HepG2 (cell line): ENCODE results near the gene NPB. TPM values are rescaled to one million over a fixed set of nuclear protein-coding genes. Genes with fewer than 3 reads are reported as not detected.

ENCODE experiments used
- ARID5B ChIP-seq: IDR thresholded peaks from 2 replicates; pipeline ENCODE4 v1.4.0; 2020; ENCODE audit warnings: mild to moderate bottlenecking, missing genetic modification reagents
- BCLAF1 ChIP-seq: fragments of 450-650 bp; IDR thresholded peaks from 2 replicates; pipeline ENCODE4 v1.6.1; 2017; ENCODE audit warnings: mild to moderate bottlenecking
- CBX2 ChIP-seq, 2 experiments: fragments of 200-600 bp in 1 of 2; sonication (generic); formaldehyde crosslinking in 1 of 2; IDR thresholded peaks; 2 replicates each; pipeline versions ENCODE4 v1.7.0 to v1.8.1; 2018 to 2022; ENCODE audit warnings: low read depth in 2 of 2, low read length in 1 of 2, mild to moderate bottlenecking in 1 of 2, missing genetic modification reagents in 1 of 2
- ESRRA ChIP-seq: sonication (generic); formaldehyde crosslinking; IDR thresholded peaks from 2 replicates; pipeline ENCODE4 v1.5.1; 2020; ENCODE audit warnings: mild to moderate bottlenecking, low read depth, missing genetic modification reagents
- HMG20B ChIP-seq: conservative IDR thresholded peaks from 2 replicates; pipeline ENCODE4 v1.6.1; 2016; ENCODE audit warnings: missing genetic modification reagents, missing compliant biosample characterization
- KDM4B ChIP-seq: sonication (generic); formaldehyde crosslinking; IDR thresholded peaks from 2 replicates; pipeline ENCODE4 v1.4.0; 2020; ENCODE audit warnings: missing genetic modification reagents
- LCORL ChIP-seq, 2 experiments: fragments of 450-650 bp in 1 of 2; sonication (generic) in 1 of 2; formaldehyde crosslinking in 1 of 2; IDR thresholded peaks; 2 replicates each; pipeline versions ENCODE4 v1.5.0 to v1.6.1; 2017 to 2020; ENCODE audit warnings: antibody characterized with exemption in 1 of 2, missing genetic modification reagents in 1 of 2
- PRMT3 ChIP-seq: sonication (generic); formaldehyde crosslinking; IDR thresholded peaks from 2 replicates; pipeline ENCODE4 v1.8.1; 2022; ENCODE audit warnings: low read depth, mild to moderate bottlenecking, moderate library complexity, missing genetic modification reagents, borderline replicate concordance
- SNAPC2 ChIP-seq: sonication (generic); formaldehyde crosslinking; IDR thresholded peaks from 2 replicates; pipeline ENCODE4 v1.8.1; 2022; ENCODE audit warnings: mild to moderate bottlenecking, missing genetic modification reagents
- ZMAT3 ChIP-seq: sonication (generic); formaldehyde crosslinking; conservative IDR thresholded peaks from 2 replicates; pipeline ENCODE4 v1.7.0; 2021; ENCODE audit warnings: missing genetic modification reagents
- ZNF235 ChIP-seq: sonication (generic); formaldehyde crosslinking; IDR thresholded peaks from 2 replicates; pipeline ENCODE4 v1.8.1; 2023; ENCODE audit warnings: mild to moderate bottlenecking, missing genetic modification reagents, borderline replicate concordance
- ZNF260 ChIP-seq: sonication (generic); formaldehyde crosslinking; IDR thresholded peaks from 2 replicates; pipeline ENCODE4 v1.4.0; 2020; ENCODE audit warnings: missing genetic modification reagents, low read depth, mild to moderate bottlenecking, borderline replicate concordance
- ZNF274 ChIP-seq: sonication (generic); formaldehyde crosslinking; IDR thresholded peaks from 2 replicates; pipeline ENCODE4 v1.5.1; 2020; ENCODE audit warnings: mild to moderate bottlenecking, missing genetic modification reagents
- ZNF343 ChIP-seq: sonication (generic); formaldehyde crosslinking; IDR thresholded peaks from 2 replicates; pipeline ENCODE4 v1.4.0; 2020; ENCODE audit warnings: mild to moderate bottlenecking, missing genetic modification reagents
- ZNF550 ChIP-seq: sonication (generic); formaldehyde crosslinking; IDR thresholded peaks from 2 replicates; pipeline ENCODE4 v1.4.0; 2020; ENCODE audit warnings: mild to moderate bottlenecking, missing genetic modification reagents, borderline replicate concordance
- ZNF710 ChIP-seq: sonication (generic); formaldehyde crosslinking; IDR thresholded peaks from 2 replicates; pipeline ENCODE4 v1.5.0; 2020; ENCODE audit warnings: mild to moderate bottlenecking, missing genetic modification reagents, borderline replicate concordance
- polyA plus RNA-seq, 8 experiments: library from polyadenylated mRNA; depleted of rRNA in 3 of 8; stranded (reverse) in 7 of 8; unstranded in 1 of 8; fragments of >200 nt; fragmentation: Illumina TruSeq in 4 of 8; extraction: Trizol in 4 of 8; gene quantifications; 2 replicates each; pipeline versions ENCODE4 v1.2.1 to v1.2.3, GENCODE V29; 2011 to 2016; ENCODE audit warnings: low read depth in 4 of 8, missing spikeins in 1 of 8, mixed read lengths in 1 of 8; ENCODE audit not compliant: insufficient read depth in 1 of 8
- total RNA-seq, 5 experiments: library from RNA; depleted of rRNA; stranded (reverse); fragments of >200 nt; fragmentation: Illumina TruSeq; extraction: Trizol; gene quantifications; 2 replicates each; pipeline ENCODE4 v1.2.3, GENCODE V29; 2016; ENCODE audit warnings: low read depth in 1 of 5
- TF ChIP-seq, protein P1 (sequence below): IDR thresholded peaks from 2 replicates; pipeline ENCODE4 v1.6.1; 2016; ENCODE audit warnings: missing biosample characterization, missing genetic modification reagents, low read depth

Gene NPB
- total and polyA plus RNA-seq, 2 of the 13 experiments (the other 11 are each of a cell fraction or from before 2014, with no cell fraction given) = 0.11 to 0.93 TPM

DNA sequence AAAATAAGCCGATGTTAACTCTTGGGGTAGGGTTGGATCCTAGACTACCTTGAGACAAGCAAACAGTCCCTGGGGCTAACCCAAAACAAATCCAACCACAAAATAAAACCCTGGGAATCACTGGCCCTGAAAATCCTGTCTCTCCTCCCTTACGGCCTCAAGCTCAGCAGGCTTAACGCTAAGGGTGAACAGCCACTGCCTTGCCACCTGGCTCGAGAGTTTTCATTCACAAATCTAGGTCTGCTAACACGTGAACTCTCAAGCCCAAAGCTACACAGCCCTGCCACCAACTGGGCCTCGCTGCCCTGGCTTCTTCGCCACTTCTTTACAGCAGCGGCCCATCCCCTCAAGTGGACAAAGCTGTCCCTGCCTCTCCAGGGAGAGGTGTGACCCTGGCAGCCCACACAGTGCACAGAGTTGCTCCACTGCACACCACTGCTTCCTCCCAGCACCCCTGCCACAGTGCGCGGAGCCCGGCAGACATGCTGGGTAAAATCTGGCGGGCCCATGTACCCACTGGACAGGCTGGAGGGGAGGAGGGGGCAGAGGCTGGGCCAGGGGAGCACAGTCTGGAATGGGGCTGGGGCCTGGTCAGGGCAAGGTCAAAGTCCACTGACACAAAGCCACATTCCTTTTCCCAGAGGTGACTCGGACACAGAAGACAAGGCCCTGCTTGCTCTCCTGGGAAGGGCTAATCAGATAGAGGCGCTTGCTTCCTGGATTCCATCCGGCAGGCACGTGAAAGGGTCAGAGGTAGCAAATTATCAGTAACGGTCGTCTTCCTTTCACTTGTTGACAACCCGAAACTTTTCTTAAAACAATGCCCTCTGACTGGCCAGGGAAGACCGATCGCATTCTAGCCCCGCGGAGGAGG lies 8.2 kb downstream of the NPB start (continued):
- TF ChIP-seq ARID5B (CRISPR knock-in tag) = peak; percentile 76
- no peak for TF ChIP-seq BCLAF1
- peak; percentile 47; the same call in 1 of the 2 replicates for TF ChIP-seq ZMAT3
- TF ChIP-seq CBX2 (IDR thresholded peaks at IDR 0.05; ENCODE audit: low read depth, low read length) = no peak
- TF ChIP-seq CBX2 (CRISPR knock-in tag; IDR thresholded peaks at IDR 0.05; ENCODE audit: low read depth) = no peak; the same call in 1 of the 2 replicates
- TF ChIP-seq ESRRA (CRISPR knock-in tag) = peak; percentile 99
- TF ChIP-seq LCORL (IDR thresholded peaks at IDR 0.05) = no peak; the same call in 1 of the 2 replicates
- TF ChIP-seq LCORL (CRISPR knock-in tag; IDR thresholded peaks at IDR 0.05) = peak; percentile 96
- peak; percentile 67; the same call in 1 of the 2 replicates for TF ChIP-seq ZNF343 (CRISPR knock-in tag)
- no peak; the same call in 1 of the 2 replicates for TF ChIP-seq ZNF550 (CRISPR knock-in tag)
- no peak; the same call in 1 of the 2 replicates for TF ChIP-seq ZNF710 (CRISPR knock-in tag)
- TF ChIP-seq ZNF235 = 0 out of 2 replicates have a peak, but pooled peaks have one; percentile 16
- peak; percentile 72 for TF ChIP-seq KDM4B (CRISPR knock-in tag)
- TF ChIP-seq ZNF274 = peak; percentile 91
- no peak for TF ChIP-seq PRMT3 (CRISPR knock-in tag)
- no peak for TF ChIP-seq SNAPC2 (CRISPR knock-in tag)
- TF ChIP-seq ZNF260 (CRISPR knock-in tag) = no peak
- peak; percentile 67 for TF ChIP-seq HMG20B (CRISPR knock-in tag)
- TF ChIP-seq, protein P1, sequence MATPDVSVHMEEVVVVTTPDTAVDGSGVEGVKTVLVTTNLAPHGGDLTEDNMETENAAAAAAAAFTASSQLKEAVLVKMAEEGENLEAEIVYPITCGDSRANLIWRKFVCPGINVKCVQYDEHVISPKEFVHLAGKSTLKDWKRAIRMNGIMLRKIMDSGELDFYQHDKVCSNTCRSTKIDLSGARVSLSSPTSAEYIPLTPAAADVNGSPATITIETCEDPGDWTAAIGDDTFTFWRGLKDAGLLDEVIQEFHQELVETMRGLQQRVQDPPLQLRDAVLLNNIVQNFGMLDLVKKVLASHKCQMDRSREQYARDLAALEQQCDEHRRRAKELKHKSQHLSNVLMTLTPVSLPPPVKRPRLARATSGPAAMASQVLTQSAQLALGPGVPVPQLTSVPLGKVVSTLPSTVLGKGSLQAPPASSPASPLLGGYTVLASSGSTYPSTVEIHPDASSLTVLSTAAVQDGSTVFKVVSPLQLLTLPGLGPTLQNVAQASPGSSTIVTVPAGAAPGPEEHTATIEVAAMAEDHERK (CRISPR knock-in tag) = no peak
